HFF-Myc (cell line): ENCODE results near the gene PPP1R27.

Experiments used
- DNase-seq: peaks from one replicate; pipeline ENCODE4 v3.0.0-alpha.2; 2011; ENCODE audit warnings: low read depth; ENCODE audit errors: extremely low read depth
- H3K4me3 ChIP-seq: replicated peaks from 2 replicates; pipeline ENCODE4 v1.5.1; 2011; ENCODE audit warnings: low read depth, mild to moderate bottlenecking, control low read depth, low read length
- TF ChIP-seq, protein P1 (sequence below): IDR thresholded peaks from 2 replicates; pipeline ENCODE4 v1.5.1; 2012; ENCODE audit warnings: mild to moderate bottlenecking, low read depth, low read length, control low read depth; ENCODE audit errors: missing control alignments

The PPP1R27 gene

GRCh38 chr17:81813371-81813684 lies 21.5 kb downstream of the PPP1R27 start:
- TF ChIP-seq, protein P1, sequence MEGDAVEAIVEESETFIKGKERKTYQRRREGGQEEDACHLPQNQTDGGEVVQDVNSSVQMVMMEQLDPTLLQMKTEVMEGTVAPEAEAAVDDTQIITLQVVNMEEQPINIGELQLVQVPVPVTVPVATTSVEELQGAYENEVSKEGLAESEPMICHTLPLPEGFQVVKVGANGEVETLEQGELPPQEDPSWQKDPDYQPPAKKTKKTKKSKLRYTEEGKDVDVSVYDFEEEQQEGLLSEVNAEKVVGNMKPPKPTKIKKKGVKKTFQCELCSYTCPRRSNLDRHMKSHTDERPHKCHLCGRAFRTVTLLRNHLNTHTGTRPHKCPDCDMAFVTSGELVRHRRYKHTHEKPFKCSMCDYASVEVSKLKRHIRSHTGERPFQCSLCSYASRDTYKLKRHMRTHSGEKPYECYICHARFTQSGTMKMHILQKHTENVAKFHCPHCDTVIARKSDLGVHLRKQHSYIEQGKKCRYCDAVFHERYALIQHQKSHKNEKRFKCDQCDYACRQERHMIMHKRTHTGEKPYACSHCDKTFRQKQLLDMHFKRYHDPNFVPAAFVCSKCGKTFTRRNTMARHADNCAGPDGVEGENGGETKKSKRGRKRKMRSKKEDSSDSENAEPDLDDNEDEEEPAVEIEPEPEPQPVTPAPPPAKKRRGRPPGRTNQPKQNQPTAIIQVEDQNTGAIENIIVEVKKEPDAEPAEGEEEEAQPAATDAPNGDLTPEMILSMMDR, result no peak
- H3K4me3 ChIP-seq, result no peak overlapping the region
- no peak for DNase-seq

- no peak for DNase-seq
- H3K4me3 ChIP-seq, result no peak overlapping the region
- TF ChIP-seq, protein P1, result no peak
These were observed 22.1 kb downstream of the PPP1R27 start for GRCh38 chr17:81812571-81813370.

DNA sequence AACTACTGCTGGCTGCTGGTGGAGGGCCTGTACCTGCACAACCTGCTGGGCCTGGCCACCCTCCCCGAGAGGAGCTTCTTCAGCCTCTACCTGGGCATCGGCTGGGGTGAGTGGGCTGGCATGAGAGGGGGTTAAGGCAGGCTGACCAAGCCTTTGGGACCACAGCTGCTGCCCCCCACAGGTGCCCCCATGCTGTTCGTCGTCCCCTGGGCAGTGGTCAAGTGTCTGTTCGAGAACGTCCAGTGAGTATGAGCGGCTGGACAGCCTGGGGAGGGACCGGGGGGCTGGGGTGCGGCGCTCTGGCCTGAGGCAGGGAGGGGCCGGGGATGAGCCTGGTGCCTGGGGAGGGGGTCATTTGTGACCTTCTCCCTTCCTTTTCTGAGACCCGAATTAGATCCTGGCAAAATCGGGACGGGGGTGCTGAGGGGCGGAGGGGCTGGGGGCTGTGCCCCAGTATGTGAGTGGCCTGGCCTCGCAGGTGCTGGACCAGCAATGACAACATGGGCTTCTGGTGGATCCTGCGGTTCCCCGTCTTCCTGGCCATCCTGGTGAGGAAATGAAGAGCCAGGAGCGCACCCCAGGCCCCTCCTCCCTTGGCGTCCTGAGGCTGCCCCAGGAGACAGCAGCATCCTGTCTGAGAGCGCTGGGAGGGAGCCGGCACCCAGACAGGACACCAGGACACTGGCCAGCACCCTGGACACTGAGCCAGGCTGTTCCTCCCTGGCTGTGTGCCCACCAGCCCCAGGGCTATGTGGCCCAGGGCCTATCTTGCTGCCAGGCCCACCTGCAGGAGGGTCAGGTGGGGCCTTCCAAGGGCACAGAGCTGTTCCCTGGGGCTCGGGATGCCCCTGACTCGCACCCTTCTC lies 22.9 kb downstream of the PPP1R27 start:
- no peak for DNase-seq
- TF ChIP-seq, protein P1, result no peak
- no peak overlapping the region for H3K4me3 ChIP-seq

- H3K4me3 ChIP-seq, result no peak overlapping the region
- no peak for DNase-seq
- TF ChIP-seq, protein P1, result no peak
These were observed 23.8 kb downstream of the PPP1R27 start for GRCh38 chr17:81810892-81811704.

DNA sequence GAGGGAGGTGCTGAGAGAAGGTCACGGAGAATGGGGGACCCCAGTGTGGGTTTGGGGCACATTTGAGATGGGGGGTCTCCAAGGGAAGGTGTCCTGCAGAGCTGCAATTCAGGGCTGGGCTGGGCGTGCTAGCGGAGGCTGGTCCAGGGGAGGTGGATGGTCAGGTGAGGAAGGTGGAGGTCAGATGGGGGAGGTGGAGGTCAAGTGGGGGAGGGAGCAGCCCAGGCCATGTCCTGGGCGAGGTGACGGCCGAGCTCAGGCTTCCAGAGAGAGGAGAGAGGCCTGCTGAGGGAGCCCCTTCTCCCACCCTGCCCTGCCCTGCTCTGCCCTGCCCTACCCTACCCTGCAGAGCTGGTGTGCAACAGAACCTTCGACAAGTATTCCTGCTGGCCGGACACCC lies 24.4 kb downstream of the PPP1R27 start:
- TF ChIP-seq, protein P1, result no peak
- no peak for DNase-seq
- H3K4me3 ChIP-seq, result no peak overlapping the region

- TF ChIP-seq, protein P1, result no peak
These were observed 25.3 kb downstream of the PPP1R27 start for GRCh38 chr17:81809556-81809998.

More at GRCh38 chr17:81809556-81809998, 25.3 kb downstream of the PPP1R27 start:
- no peak for DNase-seq
- no peak overlapping the region for H3K4me3 ChIP-seq
